NB4 (cell line): ENCODE results near the gene SPAG9.

Experiments used
- POLR2A ChIP-seq: IDR thresholded peaks from 2 replicates; pipeline ENCODE4 v1.6.1; 2011; ENCODE audit warnings: mild to moderate bottlenecking; ENCODE audit not compliant: insufficient read length; ENCODE audit errors: extremely low read depth
- TF ChIP-seq, protein P1 (sequence below): IDR thresholded peaks from one replicate; pipeline ENCODE4 v1.5.1; 2012; ENCODE audit warnings: low read depth, low read length

- TF ChIP-seq, protein P1, sequence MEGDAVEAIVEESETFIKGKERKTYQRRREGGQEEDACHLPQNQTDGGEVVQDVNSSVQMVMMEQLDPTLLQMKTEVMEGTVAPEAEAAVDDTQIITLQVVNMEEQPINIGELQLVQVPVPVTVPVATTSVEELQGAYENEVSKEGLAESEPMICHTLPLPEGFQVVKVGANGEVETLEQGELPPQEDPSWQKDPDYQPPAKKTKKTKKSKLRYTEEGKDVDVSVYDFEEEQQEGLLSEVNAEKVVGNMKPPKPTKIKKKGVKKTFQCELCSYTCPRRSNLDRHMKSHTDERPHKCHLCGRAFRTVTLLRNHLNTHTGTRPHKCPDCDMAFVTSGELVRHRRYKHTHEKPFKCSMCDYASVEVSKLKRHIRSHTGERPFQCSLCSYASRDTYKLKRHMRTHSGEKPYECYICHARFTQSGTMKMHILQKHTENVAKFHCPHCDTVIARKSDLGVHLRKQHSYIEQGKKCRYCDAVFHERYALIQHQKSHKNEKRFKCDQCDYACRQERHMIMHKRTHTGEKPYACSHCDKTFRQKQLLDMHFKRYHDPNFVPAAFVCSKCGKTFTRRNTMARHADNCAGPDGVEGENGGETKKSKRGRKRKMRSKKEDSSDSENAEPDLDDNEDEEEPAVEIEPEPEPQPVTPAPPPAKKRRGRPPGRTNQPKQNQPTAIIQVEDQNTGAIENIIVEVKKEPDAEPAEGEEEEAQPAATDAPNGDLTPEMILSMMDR = peak; percentile 76
- peak; percentile 80 for TF ChIP-seq POLR2A
Observed at GRCh38 chr17:51153210-51154072, 32.8 kb upstream of the SPAG9 start, which contains the start of gene NME1.
